CD4-positive, alpha-beta T cell treated with Interleukin-12 subunit alpha and Interleukin-12 subunit beta, for 1 hour (primary cell): ENCODE results near the gene CDKL4.
"Not testable (repeated sequence)": the region's sequence is repeated elsewhere in the genome, so short reads cannot be mapped to it uniquely, and the experiment has no call there.

Experiments
- DNase-seq: peaks from one replicate; pipeline ENCODE4 v3.0.0-alpha.2; 2020

Gene CDKL4

GRCh38 chr2:39176997-39177396 is 66.8 kb downstream of the CDKL4 start:
- no peak for DNase-seq

- DNase-seq: no peak
Observed at GRCh38 chr2:39175026-39175812, 68.6 kb downstream of the CDKL4 start.

- DNase-seq: no peak
Observed at GRCh38 chr2:39174022-39174421, 69.7 kb downstream of the CDKL4 start.

- DNase-seq: not testable (repeated sequence)
Observed at GRCh38 chr2:39172047-39172706, 71.6 kb downstream of the CDKL4 start.

GRCh38 chr2:39171621-39172020 is 72.1 kb downstream of the CDKL4 start:
- no peak for DNase-seq

GRCh38 chr2:39164089-39164488 is 79.7 kb downstream of the CDKL4 start:
- no peak for DNase-seq

- no peak for DNase-seq
Observed at GRCh38 chr2:39160982-39161381, 82.8 kb downstream of the CDKL4 start.

- DNase-seq: no peak
Observed at GRCh38 chr2:39159283-39159682, 84.5 kb downstream of the CDKL4 start.

- DNase-seq: no peak
Observed at GRCh38 chr2:39158351-39158750, 85.4 kb downstream of the CDKL4 start.

GRCh38 chr2:39156846-39157245 is 86.9 kb downstream of the CDKL4 start:
- no peak for DNase-seq

GRCh38 chr2:39156107-39156506 is 87.7 kb downstream of the CDKL4 start:
- DNase-seq: no peak

GRCh38 chr2:39155573-39155972 is 88.2 kb downstream of the CDKL4 start:
- not testable (repeated sequence) for DNase-seq

GRCh38 chr2:39154944-39155343 is 88.8 kb downstream of the CDKL4 start:
- DNase-seq: no peak

- no peak for DNase-seq
Observed at GRCh38 chr2:39153312-39153711, 90.5 kb downstream of the CDKL4 start.

- no peak for DNase-seq
Observed at GRCh38 chr2:39152504-39152903, 91.3 kb downstream of the CDKL4 start.

GRCh38 chr2:39150890-39151497 is 92.8 kb downstream of the CDKL4 start:
- DNase-seq: no peak

- no peak for DNase-seq
Observed at GRCh38 chr2:39150102-39150562, 93.6 kb downstream of the CDKL4 start.

- no peak for DNase-seq
Observed at GRCh38 chr2:39146630-39147029, 97.1 kb downstream of the CDKL4 start.

GRCh38 chr2:39145906-39146421 is 97.8 kb downstream of the CDKL4 start:
- no peak for DNase-seq

- DNase-seq: no peak
Observed at GRCh38 chr2:39144416-39144815, 99.4 kb downstream of the CDKL4 start.

GRCh38 chr2:39142904-39143605 is 100.7 kb downstream of the CDKL4 start:
- DNase-seq: no peak

- DNase-seq: peak; percentile 50
Observed at GRCh38 chr2:39141334-39142271, 102.2 kb downstream of the CDKL4 start.
